Ishikawa (cell line): Measurements from ENCODE around the gene SPZ1.

Source experiments
- CEBPB ChIP-seq: IDR thresholded peaks from 2 replicates; pipeline ENCODE4 v1.6.1; 2012
- CREB1 ChIP-seq: IDR thresholded peaks from 2 replicates; pipeline ENCODE4 v1.6.1; 2012; ENCODE audit warnings: low read depth
- EGR1 ChIP-seq: IDR thresholded peaks from 2 replicates; pipeline ENCODE4 v1.6.1; 2012
- EP300 ChIP-seq: IDR thresholded peaks from 2 replicates; pipeline ENCODE4 v1.6.1; 2012; ENCODE audit warnings: borderline replicate concordance
- FOXM1 ChIP-seq: IDR thresholded peaks from 2 replicates; pipeline ENCODE4 v1.6.1; 2012; ENCODE audit warnings: low read depth, borderline replicate concordance
- NFIC ChIP-seq: IDR thresholded peaks from 2 replicates; pipeline ENCODE4 v1.6.1; 2012
- RAD21 ChIP-seq: IDR thresholded peaks from 2 replicates; pipeline ENCODE4 v1.6.1; 2012; ENCODE audit warnings: low read depth
- TAF1 ChIP-seq: IDR thresholded peaks from 2 replicates; pipeline ENCODE4 v1.6.1; 2012; ENCODE audit warnings: low read depth, mild to moderate bottlenecking
- TCF12 ChIP-seq: IDR thresholded peaks from 2 replicates; pipeline ENCODE4 v1.6.1; 2012; ENCODE audit warnings: low read depth
- TEAD4 ChIP-seq: IDR thresholded peaks from 2 replicates; pipeline ENCODE4 v1.6.1; 2012
- YY1 ChIP-seq: IDR thresholded peaks from 2 replicates; pipeline ENCODE4 v1.6.1; 2012; ENCODE audit warnings: low read depth
- ZBTB7A ChIP-seq: IDR thresholded peaks from 2 replicates; pipeline ENCODE4 v1.6.1; 2012; ENCODE audit warnings: low read depth
- TF ChIP-seq, protein P1 (sequence below): IDR thresholded peaks from 2 replicates; pipeline ENCODE4 v1.6.1; 2012
- TF ChIP-seq, protein P2 (sequence below): IDR thresholded peaks from 2 replicates; pipeline ENCODE4 v1.6.1; 2012; ENCODE audit warnings: low read depth, mild to moderate bottlenecking
- TF ChIP-seq, protein P3 (sequence below): IDR thresholded peaks from 2 replicates; pipeline ENCODE4 v1.6.1; 2012

The SPZ1 gene

DNA sequence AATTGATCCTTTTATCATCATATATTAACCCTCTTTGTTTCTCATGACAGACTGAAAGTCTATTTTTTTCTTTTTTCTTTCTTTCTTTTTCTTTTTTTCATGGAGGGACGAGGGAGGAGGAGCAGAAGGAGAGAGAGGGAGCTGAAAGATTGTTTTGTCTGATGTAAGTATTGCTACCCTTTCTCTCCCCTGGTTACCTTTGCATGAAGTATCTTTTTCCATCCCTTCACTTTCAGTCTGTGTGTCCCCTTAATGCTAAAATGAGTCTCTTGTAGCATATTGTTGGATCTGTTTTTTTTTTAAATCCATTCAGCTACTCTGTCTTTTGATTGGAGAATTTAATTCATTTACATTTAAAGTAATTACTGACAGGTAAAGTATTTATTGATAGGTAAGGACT lies 36.4 kb upstream of the SPZ1 start:
- TF ChIP-seq, protein P1, sequence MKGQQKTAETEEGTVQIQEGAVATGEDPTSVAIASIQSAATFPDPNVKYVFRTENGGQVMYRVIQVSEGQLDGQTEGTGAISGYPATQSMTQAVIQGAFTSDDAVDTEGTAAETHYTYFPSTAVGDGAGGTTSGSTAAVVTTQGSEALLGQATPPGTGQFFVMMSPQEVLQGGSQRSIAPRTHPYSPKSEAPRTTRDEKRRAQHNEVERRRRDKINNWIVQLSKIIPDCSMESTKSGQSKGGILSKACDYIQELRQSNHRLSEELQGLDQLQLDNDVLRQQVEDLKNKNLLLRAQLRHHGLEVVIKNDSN = no peak
- TF ChIP-seq, protein P2, sequence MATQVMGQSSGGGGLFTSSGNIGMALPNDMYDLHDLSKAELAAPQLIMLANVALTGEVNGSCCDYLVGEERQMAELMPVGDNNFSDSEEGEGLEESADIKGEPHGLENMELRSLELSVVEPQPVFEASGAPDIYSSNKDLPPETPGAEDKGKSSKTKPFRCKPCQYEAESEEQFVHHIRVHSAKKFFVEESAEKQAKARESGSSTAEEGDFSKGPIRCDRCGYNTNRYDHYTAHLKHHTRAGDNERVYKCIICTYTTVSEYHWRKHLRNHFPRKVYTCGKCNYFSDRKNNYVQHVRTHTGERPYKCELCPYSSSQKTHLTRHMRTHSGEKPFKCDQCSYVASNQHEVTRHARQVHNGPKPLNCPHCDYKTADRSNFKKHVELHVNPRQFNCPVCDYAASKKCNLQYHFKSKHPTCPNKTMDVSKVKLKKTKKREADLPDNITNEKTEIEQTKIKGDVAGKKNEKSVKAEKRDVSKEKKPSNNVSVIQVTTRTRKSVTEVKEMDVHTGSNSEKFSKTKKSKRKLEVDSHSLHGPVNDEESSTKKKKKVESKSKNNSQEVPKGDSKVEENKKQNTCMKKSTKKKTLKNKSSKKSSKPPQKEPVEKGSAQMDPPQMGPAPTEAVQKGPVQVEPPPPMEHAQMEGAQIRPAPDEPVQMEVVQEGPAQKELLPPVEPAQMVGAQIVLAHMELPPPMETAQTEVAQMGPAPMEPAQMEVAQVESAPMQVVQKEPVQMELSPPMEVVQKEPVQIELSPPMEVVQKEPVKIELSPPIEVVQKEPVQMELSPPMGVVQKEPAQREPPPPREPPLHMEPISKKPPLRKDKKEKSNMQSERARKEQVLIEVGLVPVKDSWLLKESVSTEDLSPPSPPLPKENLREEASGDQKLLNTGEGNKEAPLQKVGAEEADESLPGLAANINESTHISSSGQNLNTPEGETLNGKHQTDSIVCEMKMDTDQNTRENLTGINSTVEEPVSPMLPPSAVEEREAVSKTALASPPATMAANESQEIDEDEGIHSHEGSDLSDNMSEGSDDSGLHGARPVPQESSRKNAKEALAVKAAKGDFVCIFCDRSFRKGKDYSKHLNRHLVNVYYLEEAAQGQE = no peak
- no peak for TF ChIP-seq YY1
- no peak for TF ChIP-seq EGR1
- no peak for TF ChIP-seq FOXM1
- no peak for TF ChIP-seq RAD21
- TF ChIP-seq CEBPB = no peak
- no peak for TF ChIP-seq CREB1
- no peak for TF ChIP-seq NFIC
- TF ChIP-seq, protein P3, sequence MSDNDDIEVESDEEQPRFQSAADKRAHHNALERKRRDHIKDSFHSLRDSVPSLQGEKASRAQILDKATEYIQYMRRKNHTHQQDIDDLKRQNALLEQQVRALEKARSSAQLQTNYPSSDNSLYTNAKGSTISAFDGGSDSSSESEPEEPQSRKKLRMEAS = no peak
- no peak for TF ChIP-seq TAF1
- TF ChIP-seq EP300 = no peak
- TF ChIP-seq TEAD4 = no peak
- TF ChIP-seq TCF12 = no peak
- no peak for TF ChIP-seq ZBTB7A

DNA sequence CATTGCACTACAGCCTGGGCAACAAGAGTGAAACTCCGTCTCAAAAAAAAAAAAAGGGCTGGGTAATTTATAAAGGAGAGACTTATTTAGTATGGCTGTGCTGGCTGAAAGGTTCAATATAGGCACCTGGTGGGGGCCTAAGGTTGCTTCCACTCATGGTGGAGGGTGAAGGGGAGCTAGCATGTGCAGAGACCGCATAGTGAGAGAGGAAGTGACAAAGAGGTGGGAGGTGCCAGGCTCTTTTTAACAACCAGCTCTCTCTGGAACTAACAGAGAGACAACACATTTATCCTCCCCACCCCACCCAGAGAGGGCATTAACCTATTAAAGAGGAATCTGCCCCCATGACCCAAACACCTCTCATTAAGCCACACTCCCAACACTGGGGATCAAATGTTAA lies 35.1 kb upstream of the SPZ1 start:
- no peak for TF ChIP-seq TEAD4
- TF ChIP-seq NFIC = no peak
- no peak for TF ChIP-seq EP300
- no peak for TF ChIP-seq TAF1
- no peak for TF ChIP-seq FOXM1
- no peak for TF ChIP-seq EGR1
- TF ChIP-seq, protein P2 = no peak
- TF ChIP-seq, protein P1 = no peak
- TF ChIP-seq CREB1 = no peak

DNA sequence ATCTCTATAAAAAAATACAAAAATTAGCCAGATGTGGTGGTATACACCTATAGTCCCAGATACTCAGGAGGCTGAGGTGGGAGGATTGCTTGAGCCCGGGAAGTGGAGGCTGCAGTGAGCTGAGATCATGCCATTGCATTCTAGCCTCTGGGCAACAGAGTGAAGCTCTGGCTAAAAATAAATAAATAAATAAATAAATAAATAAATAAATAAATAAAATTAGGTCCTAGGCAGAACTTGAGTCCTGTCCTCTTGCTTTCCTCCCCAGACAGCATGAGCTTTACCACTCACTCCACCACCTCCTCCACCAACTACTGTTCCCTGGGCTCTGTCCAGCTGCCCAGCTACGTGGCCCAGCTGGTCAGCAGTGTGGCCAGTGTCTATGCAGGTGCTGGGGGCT lies 31.6 kb upstream of the SPZ1 start:
- TF ChIP-seq TAF1 (no peak), TCF12 (no peak), TEAD4 (no peak), FOXM1 (no peak), YY1 (no peak), EGR1 (no peak), CREB1 (no peak), NFIC (no peak), RAD21 (no peak), CEBPB (no peak), EP300 (no peak), ZBTB7A (no peak)
- TF ChIP-seq, protein P1 = no peak
- TF ChIP-seq, protein P3 = no peak
- TF ChIP-seq, protein P2 = no peak

DNA sequence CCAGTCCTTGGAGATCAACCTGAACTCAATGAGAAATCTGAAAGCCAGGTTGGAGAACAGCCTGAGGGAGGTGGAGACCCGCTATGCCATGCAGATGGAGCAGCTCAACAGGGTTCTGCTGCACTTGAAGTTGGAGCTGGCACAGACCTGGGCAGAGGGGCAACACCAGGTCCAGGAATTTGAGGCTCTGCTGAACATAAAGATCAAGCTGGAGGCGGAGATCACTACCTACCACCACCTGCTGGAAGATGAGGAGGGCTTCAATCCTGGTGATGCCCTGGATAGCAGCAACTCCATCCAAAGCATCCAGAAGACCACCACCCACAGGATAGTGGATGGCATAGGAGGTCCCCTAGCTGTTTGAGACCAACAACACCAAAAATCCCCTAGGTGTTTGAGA lies 30.5 kb upstream of the SPZ1 start:
- TF ChIP-seq TAF1 (no peak), ZBTB7A (no peak), NFIC (no peak), YY1 (no peak)
